Measurements from ENCODE around the gene MEF2C. TPM values are rescaled to one million over a fixed set of nuclear protein-coding genes. Genes with fewer than 3 reads are reported as not detected.

MEF2C gene
- total and polyA plus RNA-seq, 2 donors (not counting 1 experiment from before 2014, with no cell fraction given) = 12.2 to 15.7 TPM

DNA sequence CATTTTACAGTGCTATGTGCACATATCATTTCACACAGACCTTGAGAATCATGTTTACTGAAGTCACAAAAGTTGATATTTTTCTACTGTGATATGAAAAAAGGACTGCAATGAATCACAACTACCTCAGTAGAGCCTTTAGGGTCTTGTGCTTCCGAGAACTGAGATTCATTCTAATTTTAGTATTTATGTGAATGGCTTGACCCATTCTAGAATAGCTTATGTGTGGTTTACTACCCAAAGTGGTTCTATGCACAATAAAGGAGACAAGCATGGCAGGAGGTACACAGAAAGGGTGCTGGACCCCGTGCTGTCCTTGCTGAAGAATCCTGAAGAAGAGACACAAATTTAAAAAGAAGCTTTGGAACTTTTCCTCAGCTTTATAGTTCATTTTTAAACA is 28.2 kb downstream of the MEF2C start:
- H3K9me3 ChIP-seq (ENCODE audit: control insufficient read depth, insufficient read depth, low read depth, low read length) = no peaks in the 10 kb centered on the region
- H3K27me3 ChIP-seq (ENCODE audit: control insufficient read depth, insufficient read depth, low read length) = no peaks in the 10 kb centered on the region
- H3K36me3 ChIP-seq (ENCODE audit: control insufficient read depth, insufficient read depth, low read length) = no peaks in the 10 kb centered on the region
- no peak overlapping the region for H3K27ac ChIP-seq (ENCODE audit: insufficient read depth, low read length)
- no peaks in the 10 kb centered on the region for H4K20me1 ChIP-seq (ENCODE audit: control insufficient read depth, extremely low read depth, insufficient read depth, low read length)
- TF ChIP-seq, protein P1, sequence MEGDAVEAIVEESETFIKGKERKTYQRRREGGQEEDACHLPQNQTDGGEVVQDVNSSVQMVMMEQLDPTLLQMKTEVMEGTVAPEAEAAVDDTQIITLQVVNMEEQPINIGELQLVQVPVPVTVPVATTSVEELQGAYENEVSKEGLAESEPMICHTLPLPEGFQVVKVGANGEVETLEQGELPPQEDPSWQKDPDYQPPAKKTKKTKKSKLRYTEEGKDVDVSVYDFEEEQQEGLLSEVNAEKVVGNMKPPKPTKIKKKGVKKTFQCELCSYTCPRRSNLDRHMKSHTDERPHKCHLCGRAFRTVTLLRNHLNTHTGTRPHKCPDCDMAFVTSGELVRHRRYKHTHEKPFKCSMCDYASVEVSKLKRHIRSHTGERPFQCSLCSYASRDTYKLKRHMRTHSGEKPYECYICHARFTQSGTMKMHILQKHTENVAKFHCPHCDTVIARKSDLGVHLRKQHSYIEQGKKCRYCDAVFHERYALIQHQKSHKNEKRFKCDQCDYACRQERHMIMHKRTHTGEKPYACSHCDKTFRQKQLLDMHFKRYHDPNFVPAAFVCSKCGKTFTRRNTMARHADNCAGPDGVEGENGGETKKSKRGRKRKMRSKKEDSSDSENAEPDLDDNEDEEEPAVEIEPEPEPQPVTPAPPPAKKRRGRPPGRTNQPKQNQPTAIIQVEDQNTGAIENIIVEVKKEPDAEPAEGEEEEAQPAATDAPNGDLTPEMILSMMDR (conservative IDR thresholded peaks at IDR 0.05 in 1 of 2, IDR thresholded peaks at IDR 0.05 in 1 of 2; ENCODE audit: low read depth in 1 of 2, low read length in 2 of 2) = no peak
- TF ChIP-seq EZH2 (IDR thresholded peaks at IDR 0.05; ENCODE audit: low read length, missing control alignments) = no peak
- no peak for DNase-seq (ENCODE audit: low read depth in 2 of 2)
- no peak overlapping the region for H3K4me3 ChIP-seq (replicated peaks in 1 of 4; ENCODE audit: control extremely low read depth in 1 of 4, insufficient read depth in 1 of 4, low read depth in 3 of 4, low read length in 4 of 4)
- no peaks in the 10 kb centered on the region for H3K4me1 ChIP-seq (ENCODE audit: control insufficient read depth, extremely low read depth, insufficient read depth, low read length)
- no peaks in the 10 kb centered on the region for H3K79me2 ChIP-seq (ENCODE audit: control insufficient read depth, insufficient read depth, low read length)
- H3K4me2 ChIP-seq (ENCODE audit: extremely low read depth, insufficient read depth, low read length) = no peak overlapping the region
- no peak overlapping the region for H3K9ac ChIP-seq (ENCODE audit: insufficient read depth, low read length)
- no peak overlapping the region for H2AFZ ChIP-seq (ENCODE audit: low read length)

DNA sequence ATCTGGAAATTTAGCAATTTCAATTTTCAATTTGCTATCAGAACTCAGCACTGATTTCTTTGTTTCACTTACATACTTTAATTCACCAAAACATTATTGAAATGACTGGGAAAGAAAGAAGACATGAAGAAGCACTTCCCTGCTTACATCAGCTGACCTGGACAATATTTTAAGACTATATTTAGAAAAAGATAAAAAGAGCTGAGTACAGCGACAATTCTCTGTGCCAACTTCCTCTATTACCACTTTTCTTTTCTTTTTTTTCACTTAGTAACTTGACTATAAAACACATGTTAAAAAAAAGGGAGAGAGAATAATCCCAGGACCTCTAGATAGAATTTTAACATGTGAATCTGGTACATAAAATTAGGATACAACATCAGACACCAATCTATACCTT is 35.6 kb downstream of the MEF2C start:
- no peaks in the 10 kb centered on the region for H3K36me3 ChIP-seq (ENCODE audit: control insufficient read depth, insufficient read depth, low read length)
- no peaks in the 10 kb centered on the region for H3K27me3 ChIP-seq (ENCODE audit: control insufficient read depth, insufficient read depth, low read length)
- no peak overlapping the region for H3K27ac ChIP-seq (ENCODE audit: insufficient read depth, low read length)
- H3K9me3 ChIP-seq (ENCODE audit: control insufficient read depth, insufficient read depth, low read depth, low read length) = no peaks in the 10 kb centered on the region
- H4K20me1 ChIP-seq (ENCODE audit: control insufficient read depth, extremely low read depth, insufficient read depth, low read length) = no peaks in the 10 kb centered on the region
- no peaks in the 10 kb centered on the region for H3K79me2 ChIP-seq (ENCODE audit: control insufficient read depth, insufficient read depth, low read length)
- no peak overlapping the region for H3K4me3 ChIP-seq (replicated peaks in 1 of 4; ENCODE audit: control extremely low read depth in 1 of 4, insufficient read depth in 1 of 4, low read depth in 3 of 4, low read length in 4 of 4)
- H2AFZ ChIP-seq (ENCODE audit: low read length) = no peak overlapping the region
- TF ChIP-seq, protein P1 (conservative IDR thresholded peaks at IDR 0.05 in 1 of 2, IDR thresholded peaks at IDR 0.05 in 1 of 2; ENCODE audit: low read depth in 1 of 2, low read length in 2 of 2) = no peak
- no peak for TF ChIP-seq EZH2 (IDR thresholded peaks at IDR 0.05; ENCODE audit: low read length, missing control alignments)
- no peak overlapping the region for H3K9ac ChIP-seq (ENCODE audit: insufficient read depth, low read length)
- no peak for DNase-seq (ENCODE audit: low read depth in 2 of 2)
- H3K4me2 ChIP-seq (ENCODE audit: extremely low read depth, insufficient read depth, low read length) = no peak overlapping the region
- no peaks in the 10 kb centered on the region for H3K4me1 ChIP-seq (ENCODE audit: control insufficient read depth, extremely low read depth, insufficient read depth, low read length)

DNA sequence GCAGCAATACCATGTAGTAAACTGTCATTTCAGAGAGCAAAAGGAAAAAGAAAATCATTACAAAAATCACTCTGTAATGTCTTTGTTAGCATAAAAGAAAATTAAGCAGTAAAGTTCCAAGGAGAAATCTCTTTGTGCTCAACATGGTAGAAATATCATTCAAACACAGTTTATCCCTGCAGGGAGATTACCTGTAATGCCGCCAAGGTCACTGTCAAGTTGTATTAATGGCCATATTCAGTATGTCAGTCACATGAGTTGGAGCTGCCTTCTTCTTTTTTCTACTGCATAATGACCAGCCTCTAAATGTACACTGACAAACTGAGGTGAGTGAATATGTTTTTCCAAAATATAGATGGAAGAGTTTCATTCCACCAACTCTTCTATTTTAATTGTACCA is 36.5 kb downstream of the MEF2C start:
- H3K36me3 ChIP-seq (ENCODE audit: control insufficient read depth, insufficient read depth, low read length) = no peaks in the 10 kb centered on the region
- no peak overlapping the region for H3K4me3 ChIP-seq (replicated peaks in 1 of 4; ENCODE audit: control extremely low read depth in 1 of 4, insufficient read depth in 1 of 4, low read depth in 3 of 4, low read length in 4 of 4)
- H3K27ac ChIP-seq (ENCODE audit: insufficient read depth, low read length) = no peak overlapping the region
- H3K9me3 ChIP-seq (ENCODE audit: control insufficient read depth, insufficient read depth, low read depth, low read length) = no peaks in the 10 kb centered on the region
- H4K20me1 ChIP-seq (ENCODE audit: control insufficient read depth, extremely low read depth, insufficient read depth, low read length) = no peaks in the 10 kb centered on the region
- H3K79me2 ChIP-seq (ENCODE audit: control insufficient read depth, insufficient read depth, low read length) = no peaks in the 10 kb centered on the region
- H3K4me1 ChIP-seq (ENCODE audit: control insufficient read depth, extremely low read depth, insufficient read depth, low read length) = no peaks in the 10 kb centered on the region
- no peak overlapping the region for H2AFZ ChIP-seq (ENCODE audit: low read length)
- TF ChIP-seq EZH2 (IDR thresholded peaks at IDR 0.05; ENCODE audit: low read length, missing control alignments) = no peak
- TF ChIP-seq, protein P1 (conservative IDR thresholded peaks at IDR 0.05 in 1 of 2, IDR thresholded peaks at IDR 0.05 in 1 of 2; ENCODE audit: low read depth in 1 of 2, low read length in 2 of 2) = no peak
- DNase-seq (ENCODE audit: low read depth in 2 of 2) = no peak
- H3K4me2 ChIP-seq (ENCODE audit: extremely low read depth, insufficient read depth, low read length) = no peak overlapping the region
- H3K27me3 ChIP-seq (ENCODE audit: control insufficient read depth, insufficient read depth, low read length) = no peaks in the 10 kb centered on the region
- H3K9ac ChIP-seq (ENCODE audit: insufficient read depth, low read length) = no peak overlapping the region
